GM21360 (cell line): ENCODE data around the gene DENND1B.

Source experiments
- ATAC-seq: cut with Tn5 transposase; IDR thresholded peaks from one replicate; pipeline ENCODE4 v1.9.1; 2021; ENCODE audit warnings: mild to moderate bottlenecking, moderate library complexity; ENCODE audit not compliant: unreplicated experiment

Gene DENND1B

GRCh38 chr1:197686702-197687355 is 88.5 kb downstream of the DENND1B start:
- ATAC-seq = no peak

- no peak for ATAC-seq
These were observed 89.0 kb downstream of the DENND1B start for GRCh38 chr1:197686231-197686630.

- ATAC-seq = no peak
These were observed 89.5 kb downstream of the DENND1B start for GRCh38 chr1:197685785-197686184.

GRCh38 chr1:197683895-197684553 is 91.3 kb downstream of the DENND1B start:
- ATAC-seq = no peak

GRCh38 chr1:197683280-197683679 is 92.0 kb downstream of the DENND1B start:
- no peak for ATAC-seq

- no peak for ATAC-seq
These were observed 95.0 kb downstream of the DENND1B start for GRCh38 chr1:197680311-197680710.

- ATAC-seq = no peak
These were observed 97.5 kb downstream of the DENND1B start for GRCh38 chr1:197677752-197678295.

GRCh38 chr1:197677313-197677712 is 98.0 kb downstream of the DENND1B start:
- no peak for ATAC-seq

- ATAC-seq = no peak
These were observed 99.6 kb downstream of the DENND1B start for GRCh38 chr1:197675583-197676208.

- ATAC-seq = no peak
These were observed 101.0 kb downstream of the DENND1B start for GRCh38 chr1:197674286-197674685.

GRCh38 chr1:197673292-197673691 is 102.0 kb downstream of the DENND1B start:
- no peak for ATAC-seq

- ATAC-seq = no peak
These were observed 102.9 kb downstream of the DENND1B start for GRCh38 chr1:197672347-197672746.

GRCh38 chr1:197671920-197672319 is 103.4 kb downstream of the DENND1B start:
- ATAC-seq = no peak

- ATAC-seq = no peak
These were observed 104.1 kb downstream of the DENND1B start for GRCh38 chr1:197671140-197671539.

- no peak for ATAC-seq
These were observed 108.5 kb downstream of the DENND1B start for GRCh38 chr1:197666769-197667285.

GRCh38 chr1:197664391-197664790 is 110.9 kb downstream of the DENND1B start:
- ATAC-seq = no peak

- no peak for ATAC-seq
These were observed 111.9 kb downstream of the DENND1B start for GRCh38 chr1:197663162-197663953.

- ATAC-seq = no peak
These were observed 114.9 kb downstream of the DENND1B start for GRCh38 chr1:197660389-197660788.

GRCh38 chr1:197659171-197659570 is 116.1 kb downstream of the DENND1B start:
- no peak for ATAC-seq

- no peak for ATAC-seq
These were observed 126.1 kb downstream of the DENND1B start for GRCh38 chr1:197649188-197649587.

GRCh38 chr1:197638316-197638715 is 137.0 kb downstream of the DENND1B start:
- no peak for ATAC-seq
